ENCODE results near the gene SPHK2.

Gene SPHK2

GRCh38 chr19:48619692-48620585, 633 bp downstream of the SPHK2 start:
- TF ChIP-seq CTCF (IDR thresholded peaks at IDR 0.05; ENCODE audit: borderline replicate concordance, extremely low read depth, low read length, poor library complexity, severe bottlenecking) (no peak), EZH2 (IDR thresholded peaks at IDR 0.05; ENCODE audit: borderline replicate concordance, low read depth, low read length, severe bottlenecking) (no peak)
- peak overlapping the region; percentile 93 for H3K27ac ChIP-seq (ENCODE audit: low read length)
- H3K9me3 ChIP-seq (ENCODE audit: insufficient read depth, low read length, severe bottlenecking): no peaks in the 10 kb centered on the region
- peak overlapping the region; percentile 91 for H3K9ac ChIP-seq (ENCODE audit: low read depth, low read length)
- H3K4me1 ChIP-seq (ENCODE audit: insufficient read depth, low read length): peaks cover 67% of the 10 kb centered on the region
- peaks cover 72% of the 10 kb centered on the region for H3K79me2 ChIP-seq (ENCODE audit: insufficient read depth, low read length)
- H2AFZ ChIP-seq (ENCODE audit: low read depth, low read length): peak overlapping the region; percentile 73
- DNase-seq: no peak
- H3K4me3 ChIP-seq (ENCODE audit: low read depth in 1 of 2, low read length in 2 of 2): peak overlapping the region; percentile 77 to 95
- H3K27me3 ChIP-seq (ENCODE audit: insufficient read depth, low read length, poor library complexity): no peaks in the 10 kb centered on the region
- peaks cover 48% of the 10 kb centered on the region for H3K36me3 ChIP-seq (ENCODE audit: insufficient read depth, low read length)
- H4K20me1 ChIP-seq (ENCODE audit: insufficient read depth, low read length): peaks cover 37% of the 10 kb centered on the region
- ATAC-seq (ENCODE audit: insufficient read depth, low read depth): no peak
- peak overlapping the region; percentile 95 for H3K4me2 ChIP-seq (ENCODE audit: insufficient read depth, low read length)

- peaks cover 53% of the 10 kb centered on the region for H3K4me1 ChIP-seq (ENCODE audit: insufficient read depth, low read length)
- H2AFZ ChIP-seq (ENCODE audit: low read depth, low read length): peak overlapping the region; percentile 88
- peak overlapping the region; percentile 89 for H3K27ac ChIP-seq (ENCODE audit: low read length)
- H3K27me3 ChIP-seq (ENCODE audit: insufficient read depth, low read length, poor library complexity): no peaks in the 10 kb centered on the region
- H3K4me3 ChIP-seq (ENCODE audit: low read depth in 1 of 2, low read length in 2 of 2): peak overlapping the region; percentile 36 to 77; a peak in 3 of 4 replicates
- H3K4me2 ChIP-seq (ENCODE audit: insufficient read depth, low read length): peak overlapping the region; percentile 88
- TF ChIP-seq CTCF (IDR thresholded peaks at IDR 0.05; ENCODE audit: borderline replicate concordance, extremely low read depth, low read length, poor library complexity, severe bottlenecking): no peak
- TF ChIP-seq EZH2 (IDR thresholded peaks at IDR 0.05; ENCODE audit: borderline replicate concordance, low read depth, low read length, severe bottlenecking): no peak
- H3K9ac ChIP-seq (ENCODE audit: low read depth, low read length): peak overlapping the region; percentile 80
- H3K9me3 ChIP-seq (ENCODE audit: insufficient read depth, low read length, severe bottlenecking): no peaks in the 10 kb centered on the region
- no peak for ATAC-seq (ENCODE audit: insufficient read depth, low read depth)
- peaks cover 7% of the 10 kb centered on the region for H4K20me1 ChIP-seq (ENCODE audit: insufficient read depth, low read length)
- DNase-seq: peak; percentile 11
- peaks cover 53% of the 10 kb centered on the region for H3K79me2 ChIP-seq (ENCODE audit: insufficient read depth, low read length)
- peaks cover 42% of the 10 kb centered on the region for H3K36me3 ChIP-seq (ENCODE audit: insufficient read depth, low read length)
Observed at GRCh38 chr19:48623556-48624066, 4.3 kb downstream of the SPHK2 start.

GRCh38 chr19:48624067-48624594, 4.8 kb downstream of the SPHK2 start:
- Histone ChIP-seq H3K36me3 (ENCODE audit: insufficient read depth, low read length) (peaks cover 43% of the 10 kb centered on the region), H3K4me2 (ENCODE audit: insufficient read depth, low read length) (peak overlapping the region; percentile 88), H3K9ac (ENCODE audit: low read depth, low read length) (peak overlapping the region; percentile 80), H3K79me2 (ENCODE audit: insufficient read depth, low read length) (peaks cover 49% of the 10 kb centered on the region), H4K20me1 (ENCODE audit: insufficient read depth, low read length) (peaks cover 7% of the 10 kb centered on the region), H3K4me3 (ENCODE audit: low read depth in 1 of 2, low read length in 2 of 2) (peak overlapping the region; percentile 36 to 77; a peak in 3 of 4 replicates), H3K27ac (ENCODE audit: low read length) (peak overlapping the region; percentile 89), H2AFZ (ENCODE audit: low read depth, low read length) (peak overlapping the region; percentile 88), H3K9me3 (ENCODE audit: insufficient read depth, low read length, severe bottlenecking) (no peaks in the 10 kb centered on the region), H3K27me3 (ENCODE audit: insufficient read depth, low read length, poor library complexity) (no peaks in the 10 kb centered on the region), H3K4me1 (ENCODE audit: insufficient read depth, low read length) (peaks cover 53% of the 10 kb centered on the region)
- peak; percentile 99 for DNase-seq
- TF ChIP-seq CTCF (IDR thresholded peaks at IDR 0.05; ENCODE audit: borderline replicate concordance, extremely low read depth, low read length, poor library complexity, severe bottlenecking) (no peak), EZH2 (IDR thresholded peaks at IDR 0.05; ENCODE audit: borderline replicate concordance, low read depth, low read length, severe bottlenecking) (no peak)
- peak; percentile 85 for ATAC-seq (ENCODE audit: insufficient read depth, low read depth)

Data from DND-41 (cell line).